ENCODE results near the gene SGK2. TPM values are rescaled to one million over a fixed set of nuclear protein-coding genes. Genes with fewer than 3 reads are reported as not detected.

The SGK2 gene
- total and polyA plus RNA-seq, 9 of the 15 experiments (the other 6 are each of a cell fraction or from before 2014, with no cell fraction given) = 0.07 to 0.31 (median 0.15) TPM; not detected in 2

DNA sequence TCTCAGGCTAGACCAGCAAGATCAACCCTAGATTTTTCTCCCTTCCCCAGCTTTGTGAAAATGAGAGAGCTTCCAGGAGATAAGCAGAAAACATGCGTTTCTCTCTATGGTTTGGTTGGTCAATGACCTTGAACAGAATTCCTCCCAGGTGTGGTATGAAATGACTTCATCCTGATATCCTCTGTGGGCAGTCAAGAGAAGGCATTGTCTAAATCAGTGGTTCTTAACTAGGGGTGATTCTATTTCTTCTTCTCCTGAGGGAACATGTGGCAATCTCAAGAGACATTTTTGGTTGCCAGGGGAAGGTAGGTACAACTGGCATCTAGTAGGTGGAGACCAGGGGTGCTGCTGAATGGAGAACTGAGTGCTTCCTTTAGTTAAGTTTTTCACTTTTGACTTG, 44.3 kb downstream of the SGK2 start:
- H3K9me1 ChIP-seq (ENCODE audit: control insufficient read depth, insufficient read depth, low read length) = no peaks in the 10 kb centered on the region
- 20% methylated on average over 1 of the region's 1 CpG for WGBS (ENCODE audit: insufficient coverage, low coverage, missing lambda C conversion rate)
- POLR2A ChIA-PET = no interaction called here
- DNase-seq (ENCODE audit: extremely low read depth in 1 of 4, low spot score in 3 of 4) = no peak
- no peak overlapping the region for H3K4me3 ChIP-seq
- no peaks in the 10 kb centered on the region for H4K20me1 ChIP-seq (replicated peaks; ENCODE audit: control insufficient read depth, insufficient read depth, low read length)
- H3K4me1 ChIP-seq (replicated peaks in 1 of 2; ENCODE audit: control insufficient read depth in 2 of 2, insufficient read depth in 2 of 2, low read length in 2 of 2) = no peaks in the 10 kb centered on the region
- CTCF ChIA-PET (ENCODE audit: low intra/inter-chr PET ratio) = no interaction called here
- no peaks in the 10 kb centered on the region for H3K9me3 ChIP-seq (replicated peaks; ENCODE audit: control insufficient read depth, insufficient read depth, low read depth, low read length)
- no peak overlapping the region for H2AFZ ChIP-seq (ENCODE audit: low read depth, low read length)
- FAIRE-seq = no peak
- H3K27ac ChIP-seq (ENCODE audit: extremely low read depth, low read depth, low read length) = no peak overlapping the region
- intact Hi-C loops (cut with micrococcal nuclease) (no loop called here), in situ Hi-C loops (cut with MboI) (no loop called here)
- no peak overlapping the region for H3K9ac ChIP-seq (ENCODE audit: insufficient read depth in 1 of 2, low read depth in 2 of 2, low read length in 2 of 2)
- BruUV-seq (replicated peaks) = no TSS peak
- no peak overlapping the region for H3K4me2 ChIP-seq (ENCODE audit: insufficient read depth, low read length)
- no peaks in the 10 kb centered on the region for H3K27me3 ChIP-seq (ENCODE audit: control insufficient read depth in 2 of 2, insufficient read depth in 2 of 2, low read length in 2 of 2)
- ATAC-seq = no peak
- peaks cover 17% of the 10 kb centered on the region; the same call in 1 of the 3 replicates for H3K36me3 ChIP-seq (ENCODE audit: control insufficient read depth, insufficient read depth, low read length)
- no peaks in the 10 kb centered on the region for H3K79me2 ChIP-seq (ENCODE audit: control insufficient read depth, insufficient read depth, low read length)
- TF ChIP-seq, protein P1, sequence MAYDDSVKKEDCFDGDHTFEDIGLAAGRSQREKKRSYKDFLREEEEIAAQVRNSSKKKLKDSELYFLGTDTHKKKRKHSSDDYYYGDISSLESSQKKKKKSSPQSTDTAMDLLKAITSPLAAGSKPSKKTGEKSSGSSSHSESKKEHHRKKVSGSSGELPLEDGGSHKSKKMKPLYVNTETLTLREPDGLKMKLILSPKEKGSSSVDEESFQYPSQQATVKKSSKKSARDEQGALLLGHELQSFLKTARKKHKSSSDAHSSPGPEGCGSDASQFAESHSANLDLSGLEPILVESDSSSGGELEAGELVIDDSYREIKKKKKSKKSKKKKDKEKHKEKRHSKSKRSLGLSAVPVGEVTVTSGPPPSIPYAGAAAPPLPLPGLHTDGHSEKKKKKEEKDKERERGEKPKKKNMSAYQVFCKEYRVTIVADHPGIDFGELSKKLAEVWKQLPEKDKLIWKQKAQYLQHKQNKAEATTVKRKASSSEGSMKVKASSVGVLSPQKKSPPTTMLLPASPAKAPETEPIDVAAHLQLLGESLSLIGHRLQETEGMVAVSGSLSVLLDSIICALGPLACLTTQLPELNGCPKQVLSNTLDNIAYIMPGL (CRISPR knock-in tag; IDR thresholded peaks at IDR 0.05) = no peak
- TF ChIP-seq ERF (CRISPR knock-in tag; IDR thresholded peaks at IDR 0.05) (no peak), ZNF212 (CRISPR knock-in tag; IDR thresholded peaks at IDR 0.05) (no peak), ETS2 (tag; IDR thresholded peaks at IDR 0.05; ENCODE audit: borderline replicate concordance, poor library complexity, severe bottlenecking) (no peak), BDP1 (IDR thresholded peaks at IDR 0.05; ENCODE audit: insufficient read depth, insufficient read length) (no peak), EZH2 (IDR thresholded peaks at IDR 0.05; ENCODE audit: borderline replicate concordance, low read depth, low read length) (no peak), FOSL1 (tag; conservative IDR thresholded peaks at IDR 0.05) (no peak)
- TF ChIP-seq, protein P2, sequence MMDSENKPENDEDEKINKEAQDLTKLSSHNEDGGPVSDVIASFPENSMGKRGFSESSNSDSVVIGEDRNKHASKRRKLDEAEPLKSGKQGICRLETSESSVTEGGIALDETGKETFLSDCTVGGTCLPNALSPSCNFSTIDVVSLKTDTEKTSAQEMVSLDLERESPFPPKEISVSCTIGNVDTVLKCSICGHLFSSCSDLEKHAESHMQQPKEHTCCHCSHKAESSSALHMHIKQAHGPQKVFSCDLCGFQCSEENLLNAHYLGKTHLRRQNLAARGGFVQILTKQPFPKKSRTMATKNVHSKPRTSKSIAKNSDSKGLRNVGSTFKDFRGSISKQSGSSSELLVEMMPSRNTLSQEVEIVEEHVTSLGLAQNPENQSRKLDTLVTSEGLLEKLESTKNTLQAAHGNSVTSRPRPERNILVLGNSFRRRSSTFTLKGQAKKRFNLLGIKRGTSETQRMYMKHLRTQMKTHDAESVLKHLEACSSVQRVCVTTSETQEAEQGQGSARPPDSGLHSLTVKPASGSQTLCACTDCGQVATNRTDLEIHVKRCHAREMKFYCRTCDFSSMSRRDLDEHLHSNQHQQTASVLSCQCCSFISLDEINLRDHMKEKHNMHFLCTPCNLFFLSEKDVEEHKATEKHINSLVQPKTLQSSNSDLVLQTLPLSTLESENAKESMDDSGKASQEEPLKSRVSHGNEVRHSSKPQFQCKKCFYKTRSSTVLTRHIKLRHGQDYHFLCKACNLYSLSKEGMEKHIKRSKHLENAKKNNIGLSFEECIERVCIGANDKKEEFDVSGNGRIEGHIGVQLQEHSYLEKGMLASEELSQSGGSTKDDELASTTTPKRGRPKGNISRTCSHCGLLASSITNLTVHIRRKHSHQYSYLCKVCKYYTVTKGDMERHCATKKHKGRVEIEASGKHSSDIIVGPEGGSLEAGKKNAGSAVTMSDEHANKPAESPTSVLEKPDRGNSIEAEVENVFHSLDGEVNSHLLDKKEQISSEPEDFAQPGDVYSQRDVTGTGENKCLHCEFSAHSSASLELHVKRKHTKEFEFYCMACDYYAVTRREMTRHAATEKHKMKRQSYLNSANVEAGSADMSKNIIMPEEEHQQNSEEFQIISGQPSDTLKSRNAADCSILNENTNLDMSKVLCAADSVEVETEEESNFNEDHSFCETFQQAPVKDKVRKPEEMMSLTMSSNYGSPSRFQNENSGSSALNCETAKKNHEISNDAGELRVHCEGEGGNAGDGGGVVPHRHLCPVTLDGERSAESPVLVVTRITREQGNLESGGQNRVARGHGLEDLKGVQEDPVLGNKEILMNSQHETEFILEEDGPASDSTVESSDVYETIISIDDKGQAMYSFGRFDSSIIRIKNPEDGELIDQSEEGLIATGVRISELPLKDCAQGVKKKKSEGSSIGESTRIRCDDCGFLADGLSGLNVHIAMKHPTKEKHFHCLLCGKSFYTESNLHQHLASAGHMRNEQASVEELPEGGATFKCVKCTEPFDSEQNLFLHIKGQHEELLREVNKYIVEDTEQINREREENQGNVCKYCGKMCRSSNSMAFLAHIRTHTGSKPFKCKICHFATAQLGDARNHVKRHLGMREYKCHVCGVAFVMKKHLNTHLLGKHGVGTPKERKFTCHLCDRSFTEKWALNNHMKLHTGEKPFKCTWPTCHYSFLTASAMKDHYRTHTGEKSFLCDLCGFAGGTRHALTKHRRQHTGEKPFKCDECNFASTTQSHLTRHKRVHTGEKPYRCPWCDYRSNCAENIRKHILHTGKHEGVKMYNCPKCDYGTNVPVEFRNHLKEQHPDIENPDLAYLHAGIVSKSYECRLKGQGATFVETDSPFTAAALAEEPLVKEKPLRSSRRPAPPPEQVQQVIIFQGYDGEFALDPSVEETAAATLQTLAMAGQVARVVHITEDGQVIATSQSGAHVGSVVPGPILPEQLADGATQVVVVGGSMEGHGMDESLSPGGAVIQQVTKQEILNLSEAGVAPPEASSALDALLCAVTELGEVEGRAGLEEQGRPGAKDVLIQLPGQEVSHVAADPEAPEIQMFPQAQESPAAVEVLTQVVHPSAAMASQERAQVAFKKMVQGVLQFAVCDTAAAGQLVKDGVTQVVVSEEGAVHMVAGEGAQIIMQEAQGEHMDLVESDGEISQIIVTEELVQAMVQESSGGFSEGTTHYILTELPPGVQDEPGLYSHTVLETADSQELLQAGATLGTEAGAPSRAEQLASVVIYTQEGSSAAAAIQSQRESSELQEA (IDR thresholded peaks at IDR 0.05; ENCODE audit: low read depth) = no peak
- TF ChIP-seq, protein P3, sequence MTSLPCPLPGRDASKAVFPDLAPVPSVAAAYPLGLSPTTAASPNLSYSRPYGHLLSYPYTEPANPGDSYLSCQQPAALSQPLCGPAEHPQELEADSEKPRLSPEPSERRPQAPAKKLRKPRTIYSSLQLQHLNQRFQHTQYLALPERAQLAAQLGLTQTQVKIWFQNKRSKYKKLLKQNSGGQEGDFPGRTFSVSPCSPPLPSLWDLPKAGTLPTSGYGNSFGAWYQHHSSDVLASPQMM (CRISPR knock-in tag; IDR thresholded peaks at IDR 0.05) = no peak
- TF ChIP-seq, protein P4, sequence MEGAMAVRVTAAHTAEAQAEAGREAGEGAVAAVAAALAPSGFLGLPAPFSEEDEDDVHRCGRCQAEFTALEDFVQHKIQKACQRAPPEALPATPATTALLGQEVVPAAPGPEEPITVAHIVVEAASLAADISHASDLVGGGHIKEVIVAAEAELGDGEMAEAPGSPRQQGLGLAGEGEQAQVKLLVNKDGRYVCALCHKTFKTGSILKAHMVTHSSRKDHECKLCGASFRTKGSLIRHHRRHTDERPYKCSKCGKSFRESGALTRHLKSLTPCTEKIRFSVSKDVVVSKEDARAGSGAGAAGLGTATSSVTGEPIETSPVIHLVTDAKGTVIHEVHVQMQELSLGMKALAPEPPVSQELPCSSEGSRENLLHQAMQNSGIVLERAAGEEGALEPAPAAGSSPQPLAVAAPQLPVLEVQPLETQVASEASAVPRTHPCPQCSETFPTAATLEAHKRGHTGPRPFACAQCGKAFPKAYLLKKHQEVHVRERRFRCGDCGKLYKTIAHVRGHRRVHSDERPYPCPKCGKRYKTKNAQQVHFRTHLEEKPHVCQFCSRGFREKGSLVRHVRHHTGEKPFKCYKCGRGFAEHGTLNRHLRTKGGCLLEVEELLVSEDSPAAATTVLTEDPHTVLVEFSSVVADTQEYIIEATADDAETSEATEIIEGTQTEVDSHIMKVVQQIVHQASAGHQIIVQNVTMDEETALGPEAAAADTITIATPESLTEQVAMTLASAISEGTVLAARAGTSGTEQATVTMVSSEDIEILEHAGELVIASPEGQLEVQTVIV (CRISPR knock-in tag; IDR thresholded peaks at IDR 0.05; ENCODE audit: borderline replicate concordance) = no peak

All from K562 (cell line).